HTR-8/SVneo (cell line): ENCODE measurements around the gene ZNF445.
"Not testable (repeated sequence)": the region's sequence is repeated elsewhere in the genome, so short reads cannot be mapped to it uniquely, and the experiment has no call there.

ENCODE experiments used
- DNase-seq: peaks from one replicate; pipeline ENCODE4 v3.0.0; 2011; ENCODE audit warnings: low spot score, mixed read lengths; ENCODE audit not compliant: insufficient read length
- FAIRE-seq: peaks from 2 replicates; lab custom pipeline; 2011; peaks lifted over from hg19 to GRCh38; lab: Jason Lieb, UNC

ZNF445 gene

DNA sequence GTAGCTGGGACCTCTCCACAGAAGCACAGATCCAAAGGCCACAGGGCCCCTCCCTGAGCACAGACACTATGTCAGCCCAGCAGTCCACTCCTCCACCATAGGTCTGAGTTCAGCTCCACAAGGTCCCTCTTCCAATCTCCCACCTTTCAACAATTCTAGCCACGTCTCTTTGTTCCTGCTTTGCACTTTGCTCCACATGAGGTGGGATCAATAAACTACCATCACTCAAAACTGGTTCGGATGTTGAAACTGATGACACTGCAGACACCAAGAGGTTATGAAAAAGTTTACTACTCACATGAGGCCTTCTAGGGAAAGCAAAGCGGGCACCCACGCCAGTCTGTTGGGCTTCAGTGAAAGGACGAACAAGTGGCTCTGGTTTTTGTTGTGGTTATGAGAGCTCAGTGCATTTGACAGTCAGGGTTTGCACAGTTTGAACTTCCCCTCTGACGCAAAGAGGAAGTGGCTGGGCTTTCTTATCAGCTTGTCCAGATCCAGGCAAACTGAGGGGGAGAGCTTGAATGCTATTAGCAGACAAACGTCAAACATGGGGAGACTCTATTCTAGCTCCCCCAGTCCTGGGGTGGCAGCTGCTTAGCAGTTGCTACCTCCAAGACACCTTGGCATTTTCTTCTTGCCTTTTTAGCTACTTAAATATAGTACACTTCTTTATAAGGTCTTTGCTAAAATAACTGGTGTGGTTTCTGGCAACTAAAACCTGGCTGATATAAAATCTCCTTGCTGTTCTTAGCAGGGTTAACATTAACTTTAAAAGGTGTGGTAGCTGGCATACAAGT is 37.8 kb downstream of the ZNF445 start:
- DNase-seq, result no peak
- no peak for FAIRE-seq

DNA sequence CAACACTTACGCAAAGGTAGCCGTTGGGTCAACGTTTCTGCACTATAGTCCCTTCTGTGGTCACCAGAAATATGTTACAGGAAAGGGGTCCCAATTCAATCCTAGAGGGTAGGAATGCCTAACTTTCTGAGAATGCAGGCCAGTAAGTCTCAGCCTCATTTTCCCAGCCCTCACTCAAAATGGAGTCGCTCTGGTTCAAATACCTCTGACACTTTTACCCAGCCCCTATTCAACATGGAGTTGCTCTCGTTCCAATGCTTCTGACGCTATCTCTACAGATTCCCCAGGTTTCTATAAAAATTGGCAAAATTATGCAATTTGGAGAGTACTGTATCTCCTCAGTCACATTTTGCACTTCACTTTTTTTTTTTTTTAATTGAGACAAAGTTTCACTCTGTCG is 39.7 kb downstream of the ZNF445 start:
- DNase-seq (no peak), FAIRE-seq (no peak)

DNA sequence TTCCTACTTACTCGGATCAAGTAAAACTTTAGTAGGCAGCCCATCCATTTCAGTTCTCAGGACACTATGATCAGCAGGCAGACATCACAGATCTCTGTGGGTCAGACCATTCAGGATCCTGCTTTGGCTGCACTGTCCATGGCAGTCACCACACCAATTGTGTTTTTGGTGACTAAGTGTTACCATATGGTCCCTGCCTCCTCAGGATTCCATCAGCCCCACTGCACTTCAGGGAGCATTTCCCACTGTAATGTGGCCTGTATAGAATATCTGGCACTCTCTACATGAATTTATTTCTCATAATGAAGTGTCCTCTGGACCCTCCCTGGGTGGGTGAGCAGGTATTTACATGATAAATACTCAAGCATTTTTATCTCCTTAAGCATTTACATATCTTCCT is 41.3 kb downstream of the ZNF445 start:
- FAIRE-seq (no peak), DNase-seq (no peak)

DNA sequence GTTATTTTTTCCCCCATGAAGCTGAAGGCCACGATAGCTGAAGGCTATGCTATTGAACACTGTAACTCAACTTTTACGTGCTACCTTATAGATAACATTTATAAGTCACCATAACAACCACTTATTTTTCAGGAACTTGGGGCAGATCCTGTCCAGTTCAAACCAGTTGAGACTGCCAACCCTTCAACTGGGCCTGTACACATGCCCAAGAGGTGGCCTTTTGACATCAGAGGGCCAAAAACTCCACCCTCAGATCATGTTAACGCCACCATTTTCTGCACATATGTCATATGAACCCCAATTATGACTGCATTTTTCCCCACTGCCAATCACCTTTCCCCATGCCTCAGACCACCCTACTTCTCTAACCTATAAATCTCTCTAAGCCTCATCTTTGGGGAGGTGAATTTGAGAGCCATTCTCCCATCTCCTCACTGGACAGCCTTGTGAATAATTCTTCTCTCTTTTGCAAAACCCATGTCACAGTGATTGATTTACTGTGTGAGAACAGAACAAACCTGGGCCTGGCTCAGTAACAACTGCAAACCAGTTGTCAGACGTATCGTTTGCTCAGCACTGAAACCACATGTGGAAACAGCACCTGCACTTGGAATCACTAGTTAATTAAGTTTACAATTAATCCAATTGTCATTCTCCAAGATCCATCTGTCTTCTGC is 42.5 kb downstream of the ZNF445 start:
- FAIRE-seq, result no peak
- no peak for DNase-seq

DNA sequence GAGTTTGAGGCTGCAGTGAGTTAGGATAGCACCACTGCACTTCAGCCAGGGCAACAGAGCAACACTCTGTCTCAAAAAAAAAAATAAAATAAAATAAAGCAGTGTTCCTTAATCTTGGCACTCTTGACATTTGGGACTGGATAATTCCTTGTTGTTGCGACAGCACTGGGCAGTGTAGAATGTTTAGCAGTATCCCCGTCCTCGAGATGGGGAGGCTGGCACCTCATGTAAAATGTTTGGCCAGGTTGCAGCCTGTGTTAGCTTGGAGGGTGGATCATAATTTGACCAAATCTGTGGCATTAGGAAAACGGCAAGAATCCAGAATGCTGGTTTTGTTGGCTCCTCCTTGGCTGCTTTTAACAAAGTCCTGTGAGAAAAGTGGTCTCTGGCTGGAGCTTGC is 47.0 kb downstream of the ZNF445 start:
- no peak for FAIRE-seq
- no peak for DNase-seq

DNA sequence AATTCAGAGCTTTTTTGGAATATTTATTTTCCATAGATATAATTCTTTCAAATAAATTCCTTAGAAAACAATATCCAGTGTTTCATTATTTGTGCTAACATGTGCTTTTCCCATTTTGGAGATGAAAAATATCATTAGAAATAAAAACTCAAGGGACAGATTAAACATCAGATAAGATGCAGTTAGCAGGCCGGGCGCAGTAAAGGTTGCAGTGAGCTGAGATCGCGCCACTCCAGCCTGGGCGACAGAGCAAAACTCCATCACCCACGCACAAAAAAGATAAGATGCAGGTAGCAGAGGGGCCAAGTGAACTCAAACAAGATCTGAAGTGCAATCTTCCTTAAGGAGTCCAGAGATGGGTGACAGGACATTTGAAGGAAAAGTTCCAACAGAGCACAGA is 48.0 kb downstream of the ZNF445 start:
- no peak for FAIRE-seq

DNA sequence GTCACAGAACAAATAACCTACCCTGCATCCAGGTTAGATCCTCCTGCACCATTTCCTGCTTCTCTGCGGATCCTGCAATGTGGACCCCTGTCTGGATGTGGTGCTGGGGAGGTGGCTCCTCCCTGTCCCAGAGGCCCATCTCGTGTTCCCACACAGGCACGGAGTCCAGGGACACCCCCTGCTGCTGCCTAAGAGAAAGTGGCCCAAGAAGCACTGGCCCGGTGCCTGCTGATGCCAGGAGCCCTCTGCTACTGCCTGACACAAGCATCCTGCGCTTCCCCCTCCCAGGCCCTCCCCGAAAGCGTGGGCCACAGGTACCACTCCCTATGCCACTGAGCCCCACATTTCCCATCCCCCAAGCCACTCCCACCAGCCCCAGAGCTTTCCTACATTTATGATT is 48.6 kb downstream of the ZNF445 start:
- no peak for FAIRE-seq
- DNase-seq, result no peak

More for the DNA sequence above, 48.0 kb downstream of the ZNF445 start:
- DNase-seq, result no peak

DNA sequence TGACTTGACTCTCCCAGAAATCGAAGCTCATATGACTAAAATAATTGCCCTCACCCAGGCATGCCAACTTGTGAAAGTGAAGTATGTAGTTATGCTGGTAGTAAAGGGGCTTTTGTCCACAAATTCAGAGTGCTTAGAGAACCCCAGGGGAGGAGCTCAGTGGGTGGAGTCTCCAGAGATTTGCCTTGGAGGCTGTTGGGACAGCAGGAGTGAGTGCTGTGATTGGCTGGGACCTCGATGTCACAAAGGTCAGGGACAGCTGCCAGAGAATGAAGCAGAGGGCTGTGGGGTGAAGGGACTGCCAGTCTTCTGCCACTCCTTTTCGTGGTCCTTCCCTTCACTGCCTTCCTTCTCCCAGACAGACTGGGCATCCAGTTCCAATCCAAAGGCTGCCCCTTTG is 49.8 kb downstream of the ZNF445 start:
- DNase-seq, result no peak
- FAIRE-seq, result no peak

DNA sequence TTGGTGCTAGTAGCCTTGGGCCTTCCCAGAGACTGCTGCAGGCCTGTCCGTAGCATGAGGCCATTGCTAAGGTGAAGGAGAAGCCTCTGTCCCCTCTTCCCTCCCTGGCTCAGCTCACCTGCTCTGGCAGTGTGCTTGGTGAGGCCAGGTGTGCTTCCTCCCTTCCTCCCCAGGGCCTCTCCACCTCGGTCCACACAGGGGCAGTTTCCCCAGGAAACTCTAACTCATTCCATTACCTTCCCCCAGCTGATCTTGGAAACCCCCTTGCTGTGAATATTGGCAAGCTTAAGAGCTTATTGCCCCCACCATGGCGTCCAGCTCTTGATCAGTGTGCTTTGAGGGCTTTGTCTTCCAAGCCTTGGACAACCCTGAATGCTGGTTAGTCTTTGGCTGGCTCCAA is 52.7 kb downstream of the ZNF445 start:
- DNase-seq (no peak), FAIRE-seq (no peak)

DNA sequence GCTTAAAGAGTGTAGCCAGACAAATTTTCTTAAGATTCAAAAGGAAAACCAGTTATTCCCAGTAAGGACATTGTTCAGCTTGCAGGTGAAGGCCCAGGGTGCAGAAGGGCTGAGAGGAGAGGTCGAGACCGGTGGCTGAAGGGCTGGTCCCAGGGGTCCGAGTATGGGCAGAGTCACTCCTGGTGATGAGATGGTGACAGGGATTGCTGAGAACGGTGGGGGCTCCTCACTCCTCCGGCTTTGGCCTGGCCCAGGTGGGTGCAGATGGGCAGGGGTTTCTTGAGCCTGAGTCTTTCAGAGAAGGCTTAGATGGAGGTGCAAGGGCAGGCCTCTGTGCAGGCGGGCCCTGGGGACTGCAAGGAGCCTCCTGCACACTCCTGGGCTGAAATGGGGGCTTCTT is 56.2 kb downstream of the ZNF445 start:
- DNase-seq, result no peak
- no peak for FAIRE-seq

DNA sequence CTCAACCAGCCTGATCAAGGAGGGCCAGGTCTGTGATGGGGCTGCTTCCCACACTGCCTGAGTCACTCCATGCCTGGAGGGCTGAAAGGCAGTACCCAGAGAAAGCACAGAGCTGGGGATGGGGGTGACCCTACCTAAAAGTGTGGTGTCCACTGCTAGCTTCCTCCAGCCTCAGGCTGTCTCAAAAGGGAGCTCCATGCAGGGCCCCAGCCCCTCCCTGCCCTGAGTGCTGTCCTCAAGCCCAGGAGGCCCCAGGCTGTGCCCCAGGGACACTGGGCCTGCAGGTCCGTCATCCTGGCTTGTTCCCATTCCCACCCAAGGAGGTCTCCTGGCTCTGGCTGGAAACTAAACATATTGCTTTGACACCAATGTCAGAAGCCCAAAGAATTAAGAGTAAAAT is 56.8 kb downstream of the ZNF445 start:
- FAIRE-seq, result no peak
- DNase-seq, result no peak

DNA sequence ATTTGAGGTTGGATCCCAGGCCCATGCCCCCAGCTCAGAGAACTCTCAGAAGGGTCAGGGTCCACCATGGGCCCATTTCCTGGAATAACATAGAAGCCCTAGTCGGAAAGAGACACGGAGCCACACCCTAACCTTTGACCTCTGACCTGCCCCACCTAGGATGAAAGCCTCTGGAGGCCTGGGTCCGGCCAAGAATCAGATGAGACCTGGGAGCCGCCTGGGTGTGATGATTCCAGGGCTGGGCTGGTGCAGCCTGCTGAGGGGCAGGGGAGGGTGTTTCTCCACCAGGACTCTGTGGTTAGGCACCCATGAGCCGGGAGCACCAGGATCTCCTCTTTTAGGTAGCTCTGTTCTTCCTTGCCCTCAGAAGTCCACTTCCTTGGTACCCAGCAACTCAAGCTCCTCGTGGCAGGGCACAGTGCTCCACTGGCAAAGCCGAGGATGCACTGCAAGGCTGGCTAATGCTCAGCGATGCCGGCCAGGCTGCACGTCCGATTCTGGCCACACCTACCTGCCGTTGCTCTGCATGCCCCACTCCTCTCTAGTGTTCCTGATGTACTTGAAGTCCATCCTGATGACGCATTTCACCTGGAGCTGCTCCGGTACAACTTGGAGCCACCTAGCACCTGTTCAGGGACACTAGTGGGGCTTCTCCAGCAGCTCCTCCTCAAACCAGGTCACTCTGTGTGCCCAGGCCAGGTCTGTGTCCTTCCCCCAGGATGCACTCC is 57.4 kb downstream of the ZNF445 start:
- DNase-seq (no peak), FAIRE-seq (no peak)

DNA sequence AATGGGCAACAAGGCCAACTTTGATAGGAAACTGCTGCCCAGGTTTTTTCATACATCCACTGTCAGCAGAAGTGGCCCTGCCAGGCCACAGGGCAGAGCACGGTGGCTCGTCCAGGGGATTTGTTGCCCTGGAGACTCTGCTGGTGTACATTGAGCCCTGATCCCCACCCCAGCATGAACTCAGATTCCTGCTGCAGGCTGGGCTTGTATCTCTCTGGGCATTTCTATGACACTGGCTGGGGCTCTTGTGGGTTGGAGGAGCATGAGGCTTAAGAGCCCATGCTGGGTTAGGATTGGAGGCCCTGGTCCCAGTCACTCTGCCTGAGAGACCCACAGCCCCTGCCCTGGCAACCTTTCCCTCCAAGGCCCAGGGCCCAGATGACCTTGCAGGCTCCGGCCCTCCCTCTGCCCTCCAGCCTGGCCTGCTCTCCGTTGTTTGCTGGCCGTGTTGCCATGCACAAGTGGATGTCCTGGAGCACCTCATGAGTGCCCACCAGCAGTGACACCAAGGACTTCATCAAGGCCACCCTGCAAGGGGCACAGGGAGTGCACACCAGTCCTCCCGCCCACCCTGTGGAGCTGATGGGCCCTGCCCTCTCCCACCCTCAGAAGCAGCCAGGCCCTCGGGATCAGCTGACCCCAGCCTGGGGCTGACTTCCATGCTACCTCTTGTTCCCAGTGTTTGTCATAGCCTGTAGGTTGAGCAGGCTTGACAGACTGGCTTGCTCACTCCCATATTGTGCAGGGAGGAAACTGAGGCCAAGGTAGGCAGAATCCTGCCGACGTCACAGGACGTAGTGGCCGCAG is 58.2 kb downstream of the ZNF445 start:
- no peak for FAIRE-seq
- no peak for DNase-seq

DNA sequence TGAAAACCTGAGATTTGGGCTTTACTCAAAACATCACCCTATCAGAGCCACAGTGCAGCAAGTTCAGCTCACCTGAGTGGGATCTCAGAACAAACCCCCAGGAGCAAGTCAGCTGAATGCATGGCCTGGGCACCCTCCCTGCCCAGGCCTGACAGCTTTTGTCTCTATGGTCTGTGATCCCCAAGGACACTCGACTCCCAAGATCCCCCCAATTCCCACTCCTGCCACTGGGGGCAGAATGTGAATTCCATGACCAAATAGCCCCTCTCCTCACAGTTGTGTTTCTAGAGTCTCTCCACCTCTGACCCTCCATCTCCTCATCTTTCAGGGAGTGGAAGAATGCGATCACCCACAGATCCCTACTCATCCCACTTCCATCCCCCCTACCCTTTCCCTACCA is 58.9 kb downstream of the ZNF445 start:
- DNase-seq (no peak), FAIRE-seq (no peak)

DNA sequence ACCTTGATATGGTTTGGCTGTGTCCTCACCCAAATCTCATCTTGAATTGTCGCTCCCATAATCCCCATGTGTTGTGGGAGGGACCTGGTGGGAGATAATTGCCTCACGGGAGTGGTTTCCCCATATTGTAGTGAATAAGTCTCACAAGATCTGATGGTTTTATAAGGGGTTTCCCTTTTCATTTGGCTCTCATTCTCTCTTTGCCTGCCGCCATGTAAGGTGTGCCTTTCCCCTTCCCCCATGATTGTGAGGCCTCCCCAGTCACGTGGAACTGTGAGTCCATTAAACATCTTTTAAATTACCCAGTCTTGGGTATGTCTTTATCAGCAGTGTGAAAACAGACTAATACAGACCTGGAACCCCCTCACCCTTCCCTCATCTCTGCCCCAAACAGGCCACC is 59.4 kb downstream of the ZNF445 start:
- not testable (repeated sequence) for FAIRE-seq, DNase-seq

DNA sequence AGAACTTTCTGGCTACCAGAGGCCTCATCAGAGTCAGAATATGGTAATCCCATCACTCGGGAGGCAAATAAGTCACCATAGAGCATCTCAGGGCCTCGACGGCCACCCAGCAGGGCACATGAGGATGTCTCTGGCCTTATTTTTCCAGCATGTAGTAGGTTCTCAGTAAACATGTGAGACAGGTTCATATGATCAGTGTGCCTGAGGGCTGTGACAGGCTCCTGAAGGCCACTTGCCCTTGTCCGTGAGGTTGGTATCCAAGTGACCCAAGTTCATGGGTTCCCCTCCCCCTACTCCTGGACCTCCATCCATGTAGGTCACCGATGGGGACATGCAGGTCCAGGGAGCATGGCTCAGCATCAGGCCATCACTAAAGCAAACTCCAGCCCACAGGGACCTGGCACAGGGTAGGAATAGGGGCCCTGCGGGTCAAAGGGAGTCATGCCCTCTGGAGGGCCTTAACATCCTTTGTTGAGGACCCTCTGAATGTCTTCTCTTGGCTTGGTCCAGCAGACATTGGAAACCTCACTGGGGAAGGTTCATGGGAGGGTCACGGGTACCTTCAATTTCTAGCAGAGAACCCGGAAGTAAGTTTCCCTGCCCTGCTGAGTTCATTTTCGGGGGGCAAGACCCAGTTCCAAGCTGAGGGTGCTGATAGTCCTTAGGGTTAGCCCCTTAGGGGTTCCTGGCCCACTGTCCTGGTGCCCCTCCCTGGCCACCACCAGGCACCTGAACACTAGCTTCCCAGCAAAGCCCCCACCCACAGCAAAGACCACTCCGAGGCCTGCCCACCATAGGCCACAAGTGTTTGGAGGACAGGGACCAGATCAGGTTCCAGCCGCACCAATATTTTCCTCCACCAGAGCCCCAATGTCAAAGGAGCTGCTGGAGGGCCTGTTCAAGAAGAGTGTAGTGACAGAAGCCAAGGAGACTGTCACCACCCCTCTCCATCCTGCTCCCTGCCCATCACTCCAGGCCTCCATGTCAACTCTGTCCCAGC is 61.1 kb downstream of the ZNF445 start:
- FAIRE-seq (no peak), DNase-seq (no peak)

DNA sequence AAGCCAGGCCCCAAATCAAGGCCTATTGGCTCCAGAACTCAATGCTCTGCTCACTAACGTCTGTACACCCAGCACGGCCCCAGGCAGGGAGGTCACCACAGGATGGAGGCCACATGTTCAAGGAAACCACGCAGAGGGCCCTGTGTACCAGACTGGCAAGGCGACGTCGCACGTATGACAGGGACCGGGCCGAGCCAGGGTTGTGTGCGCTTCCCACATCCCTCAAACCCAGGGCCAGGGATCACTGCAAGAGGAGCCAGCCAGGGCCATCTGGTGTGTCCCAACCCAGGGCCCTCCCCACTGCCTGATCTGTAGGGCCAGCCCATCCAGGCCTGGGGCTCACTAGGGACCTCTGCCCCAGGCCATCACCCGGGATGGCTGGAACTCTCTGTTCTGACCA is 62.0 kb downstream of the ZNF445 start:
- DNase-seq, result no peak
- FAIRE-seq, result no peak

DNA sequence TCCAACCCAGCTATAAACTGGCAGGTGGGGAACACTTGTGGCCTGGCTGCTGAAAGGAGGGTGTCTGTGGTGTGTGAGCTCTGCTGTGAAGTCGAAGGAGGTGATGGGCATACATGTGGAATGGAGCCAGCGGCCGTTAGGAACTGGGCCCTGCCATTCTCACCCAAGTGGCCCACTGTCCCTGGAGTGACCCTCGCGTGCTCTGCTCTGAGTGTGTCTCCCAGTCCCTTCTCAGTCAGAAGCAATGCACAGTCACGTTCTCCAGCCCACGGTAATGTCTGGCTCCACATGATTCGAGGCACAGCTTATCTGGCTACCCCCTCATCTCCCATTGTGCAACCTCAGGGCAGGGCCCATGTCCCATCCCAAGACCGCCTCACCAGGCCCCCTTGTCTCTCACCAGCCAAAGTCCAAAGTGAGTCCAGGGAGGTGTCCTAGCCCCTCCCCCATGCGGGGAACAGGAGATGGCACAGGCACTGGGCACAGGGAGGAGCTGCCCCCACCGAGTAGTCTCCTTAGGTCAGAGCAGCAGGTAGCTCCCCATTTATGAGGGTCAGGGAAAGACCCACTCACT is 62.9 kb downstream of the ZNF445 start:
- DNase-seq, result no peak
- no peak for FAIRE-seq

DNA sequence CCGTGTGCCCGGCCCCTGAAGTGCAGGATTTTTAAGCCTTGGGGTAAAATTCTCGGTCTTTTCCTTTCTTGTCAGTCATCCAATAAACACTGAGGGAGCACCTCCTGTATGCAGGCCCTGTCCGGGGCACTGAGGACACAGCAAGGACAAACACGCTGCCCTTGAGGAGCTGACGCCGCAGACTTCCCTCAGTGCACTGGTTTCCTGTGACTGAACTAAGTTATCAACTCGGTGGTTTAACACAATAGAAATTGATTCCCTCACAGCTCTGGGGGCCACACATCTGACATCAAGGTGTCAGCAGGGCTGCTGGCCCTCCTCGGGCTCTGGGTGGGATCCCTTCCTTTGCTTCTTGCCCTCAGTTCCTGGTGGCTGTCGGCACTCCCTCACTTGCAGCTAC is 65.1 kb downstream of the ZNF445 start:
- no peak for DNase-seq
- FAIRE-seq, result no peak
